ENCODE data around the gene ESYT3.

Gene ESYT3

GRCh38 chr3:138434276-138434874, at the start of gene ESYT3:
Gene ESYT3 (plus strand): TSS chr3:138434616. CDS start chr3:138434799, 183 bp downstream.
- H3K27ac ChIP-seq, result peak within 1 kb of the TSS; percentile 63
- TF ChIP-seq CTCF (conservative IDR thresholded peaks at IDR 0.05), result no peak
- TF ChIP-seq ZFX (IDR thresholded peaks at IDR 0.05), result peak; percentile 47; the same call in 1 of the 2 replicates

- TF ChIP-seq CTCF (conservative IDR thresholded peaks at IDR 0.05) (no peak), ZFX (IDR thresholded peaks at IDR 0.05) (no peak)
- H3K27ac ChIP-seq, result no peak overlapping the region
These were observed 49.4 kb upstream of the ESYT3 start for GRCh38 chr3:138384976-138385375.

DNA sequence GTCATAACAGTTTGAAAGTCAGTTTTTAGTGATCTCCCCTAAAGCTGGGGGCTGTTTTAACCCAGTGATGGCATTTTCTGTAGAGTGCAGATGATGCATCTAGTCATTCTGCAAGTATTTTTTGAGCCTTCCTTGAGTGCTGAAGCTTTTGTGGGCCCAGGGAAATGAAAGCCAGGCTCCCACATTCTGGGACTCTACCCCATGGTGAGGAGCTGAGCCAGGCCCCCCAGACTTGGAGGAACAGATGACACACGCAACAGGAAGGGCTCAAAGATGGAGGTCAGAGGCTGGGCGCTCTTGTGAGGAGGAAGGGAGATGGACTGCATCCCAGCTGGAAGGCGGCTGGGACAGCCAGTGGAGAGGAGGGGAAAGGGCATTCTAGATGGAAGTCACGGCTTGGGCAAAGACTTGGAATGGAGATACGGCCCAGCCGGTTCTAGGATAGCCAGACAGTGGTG, 45.2 kb upstream of the ESYT3 start:
- H3K27ac ChIP-seq, result no peak overlapping the region
- no peak for TF ChIP-seq CTCF (conservative IDR thresholded peaks at IDR 0.05)
- no peak for TF ChIP-seq ZFX (IDR thresholded peaks at IDR 0.05)

DNA sequence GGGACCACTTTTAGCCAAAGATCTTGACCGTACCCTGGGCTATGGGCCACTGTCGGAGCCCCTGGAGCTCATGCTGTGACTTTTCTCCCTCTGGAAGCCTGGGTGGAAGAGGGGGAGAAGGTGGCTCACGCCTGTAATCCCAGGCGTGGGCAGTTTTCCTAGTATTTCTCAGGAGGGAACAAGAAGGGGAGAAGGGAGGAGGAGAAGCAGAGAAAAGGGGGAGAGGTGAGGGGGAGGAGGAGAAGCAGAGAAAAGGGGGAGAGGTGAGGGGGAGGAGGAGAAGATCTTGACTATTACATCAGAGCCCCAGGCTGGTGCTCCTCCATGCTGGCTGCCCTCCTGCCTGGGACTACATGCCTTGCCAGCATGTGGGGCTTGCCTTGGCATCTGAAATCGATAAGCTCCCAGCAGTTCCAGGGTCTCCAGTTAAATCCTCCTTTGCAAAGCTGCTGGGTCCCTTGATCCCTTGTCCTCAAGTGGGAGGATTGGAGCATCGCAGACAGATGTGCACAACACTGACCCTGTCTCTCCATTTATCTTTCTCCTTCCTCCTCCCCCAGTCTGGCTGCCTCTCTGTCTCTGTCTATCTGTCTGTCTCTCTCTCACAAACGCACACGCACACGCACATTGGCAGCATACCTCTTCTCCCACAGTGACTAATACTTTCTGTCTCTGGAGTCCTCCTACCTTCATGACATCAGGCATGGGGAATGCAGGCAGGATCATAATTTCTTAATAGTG, 44.4 kb upstream of the ESYT3 start:
- no peak overlapping the region for H3K27ac ChIP-seq
- TF ChIP-seq ZFX (IDR thresholded peaks at IDR 0.05) (no peak), CTCF (conservative IDR thresholded peaks at IDR 0.05) (no peak)

- no peak overlapping the region for H3K27ac ChIP-seq
- TF ChIP-seq CTCF (conservative IDR thresholded peaks at IDR 0.05), result no peak
- TF ChIP-seq ZFX (IDR thresholded peaks at IDR 0.05), result no peak
These were observed 43.9 kb upstream of the ESYT3 start for GRCh38 chr3:138390582-138390932.

DNA sequence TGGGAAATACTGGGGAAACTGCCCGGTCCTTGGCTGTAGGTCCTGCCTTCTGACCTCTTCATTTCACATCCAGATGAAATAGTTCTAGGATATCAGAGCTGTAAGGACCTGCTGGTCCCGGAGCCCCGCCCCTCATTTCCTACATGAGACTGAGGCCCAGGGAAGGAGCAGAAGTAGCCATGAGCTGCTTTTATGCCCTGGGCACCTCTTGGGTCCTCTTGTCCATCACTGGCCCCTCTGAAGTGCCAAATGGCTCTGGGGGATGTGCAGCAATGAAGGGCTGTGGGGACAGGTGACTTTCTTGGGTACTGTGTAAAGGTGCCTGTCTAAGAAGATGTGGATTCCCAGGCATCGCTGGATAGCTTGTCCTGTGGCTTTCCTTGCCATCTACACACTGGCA, 40.3 kb upstream of the ESYT3 start:
- no peak overlapping the region for H3K27ac ChIP-seq
- TF ChIP-seq ZFX (IDR thresholded peaks at IDR 0.05), result no peak
- no peak for TF ChIP-seq CTCF (conservative IDR thresholded peaks at IDR 0.05)

DNA sequence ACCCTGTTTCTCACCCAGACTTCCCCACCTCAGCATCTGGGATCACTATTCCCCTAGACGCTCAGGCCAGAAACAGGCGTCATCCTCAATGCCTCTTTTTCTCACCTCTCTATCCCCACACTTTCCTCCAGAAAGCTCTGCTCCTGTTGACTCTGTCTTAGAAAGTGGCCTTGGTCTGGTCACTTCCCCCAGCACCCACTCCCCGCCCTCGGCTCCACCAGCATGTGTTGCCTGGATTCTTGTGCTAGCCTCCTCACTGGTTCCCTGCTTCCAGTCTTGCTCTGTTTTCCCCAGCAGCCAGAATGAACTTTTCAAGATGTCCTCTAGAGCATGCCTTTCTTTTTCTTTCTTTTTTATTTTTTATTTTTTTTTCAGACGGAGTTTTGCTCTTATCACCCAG, 39.7 kb upstream of the ESYT3 start:
- TF ChIP-seq CTCF (conservative IDR thresholded peaks at IDR 0.05) (no peak), ZFX (IDR thresholded peaks at IDR 0.05) (no peak)
- no peak overlapping the region for H3K27ac ChIP-seq

All from C4-2B (cell line).